Aorta (tissue), 5 donors: ENCODE data around the gene TRIP13. TPM values are rescaled to one million over a fixed set of nuclear protein-coding genes. Genes with fewer than 3 reads are reported as not detected.
A peak's percentile ranks its signal among the peaks of the same experiment; 100 is the strongest.
"Not testable (repeated sequence)": the region's sequence is repeated elsewhere in the genome, so short reads cannot be mapped to it uniquely, and the experiment has no call there.

Experiments used
- ATAC-seq: fragments of 200-7000 bp; cut with Tn5 transposase; one replicate; pipeline ENCODE4 v1.9.1; 2022; ENCODE audit warnings: moderate library complexity; ENCODE audit not compliant: low FRiP score
- DNase-seq, 2 donors: peaks; one replicate each; pipeline ENCODE4 v3.0.0-alpha.2; 2020
- H3K27ac ChIP-seq, 2 donors: one replicate each; pipeline ENCODE4 v1.5.1; 2013; ENCODE audit warnings: low read length in 2 of 2, mild to moderate bottlenecking in 2 of 2, moderate library complexity in 2 of 2, control low read depth in 1 of 2, inconsistent platforms in 1 of 2, low read depth in 1 of 2
- H3K27me3 ChIP-seq, 2 donors: one replicate each; pipeline ENCODE4 v1.6.1; 2013; ENCODE audit warnings: control low read depth in 1 of 2, low read length in 1 of 2, mild to moderate bottlenecking in 1 of 2, moderate library complexity in 1 of 2; ENCODE audit not compliant: insufficient read depth in 2 of 2, control insufficient read depth in 1 of 2
- H3K36me3 ChIP-seq, 2 donors: one replicate each; pipeline ENCODE4 v1.6.1; 2013; ENCODE audit warnings: control low read depth in 1 of 2, low read length in 1 of 2, mild to moderate bottlenecking in 1 of 2; ENCODE audit not compliant: insufficient read depth in 2 of 2, control insufficient read depth in 1 of 2
- H3K4me1 ChIP-seq, 2 donors: one replicate each; pipeline ENCODE4 v1.6.1; 2013; ENCODE audit warnings: low read length in 2 of 2, control low read depth in 1 of 2, mild to moderate bottlenecking in 1 of 2, moderate library complexity in 1 of 2; ENCODE audit not compliant: insufficient read depth in 2 of 2, control insufficient read depth in 1 of 2
- H3K4me3 ChIP-seq, 2 donors: one replicate each; pipeline ENCODE4 v1.5.1; 2013; ENCODE audit warnings: low read length in 2 of 2, control low read depth in 1 of 2, mild to moderate bottlenecking in 1 of 2
- H3K9me3 ChIP-seq: one replicate; pipeline ENCODE4 v1.6.1; 2013; ENCODE audit warnings: mild to moderate bottlenecking, low read length; ENCODE audit not compliant: control insufficient read depth
- WGBS, 2 donors: extraction: QIAGEN DNeasy Blood & Tissue Kit; methylation state at CpG; one replicate each; pipeline ENCODE4 v1.1.7; 2013; 5-methylcytosine and 5-hydroxymethylcytosine counted together
- intact Hi-C, 2 donors: fragments of 100-400 bp; cut with DNase I; formaldehyde crosslinking; loops; one replicate each; pipeline versions ENCODE4 v1.14.2 to v1.15.0; 2022
- polyA plus RNA-seq, 2 donors: library from polyadenylated mRNA; stranded (reverse); fragments of 200-250 nt; gene quantifications; one replicate each; pipeline ENCODE4 v1.2.3, GENCODE V29; 2013
- total RNA-seq, 2 donors: library from RNA; stranded (reverse); fragmentation: NEBNext Ultra II Directional; extraction: Animal tissue kit (Norgen Biotek cat#: 25700); gene quantifications; one replicate each; pipeline ENCODE4 v1.2.1, GENCODE V29; 2021
- donor health status: healthy with polysubstance abuse.
- donor health status: Bipolar disorder and iron deficiency.
- donor health status: DM: no; HTN: no; CAD: no.
- donor health status: DM: no; HTN: no; CAD: no.
- donor health status: DM: yes; HTN: yes; CAD: no.

The TRIP13 gene
- total and polyA plus RNA-seq, 4 donors: 0.28 to 1.3 (median 1.0) TPM

DNA sequence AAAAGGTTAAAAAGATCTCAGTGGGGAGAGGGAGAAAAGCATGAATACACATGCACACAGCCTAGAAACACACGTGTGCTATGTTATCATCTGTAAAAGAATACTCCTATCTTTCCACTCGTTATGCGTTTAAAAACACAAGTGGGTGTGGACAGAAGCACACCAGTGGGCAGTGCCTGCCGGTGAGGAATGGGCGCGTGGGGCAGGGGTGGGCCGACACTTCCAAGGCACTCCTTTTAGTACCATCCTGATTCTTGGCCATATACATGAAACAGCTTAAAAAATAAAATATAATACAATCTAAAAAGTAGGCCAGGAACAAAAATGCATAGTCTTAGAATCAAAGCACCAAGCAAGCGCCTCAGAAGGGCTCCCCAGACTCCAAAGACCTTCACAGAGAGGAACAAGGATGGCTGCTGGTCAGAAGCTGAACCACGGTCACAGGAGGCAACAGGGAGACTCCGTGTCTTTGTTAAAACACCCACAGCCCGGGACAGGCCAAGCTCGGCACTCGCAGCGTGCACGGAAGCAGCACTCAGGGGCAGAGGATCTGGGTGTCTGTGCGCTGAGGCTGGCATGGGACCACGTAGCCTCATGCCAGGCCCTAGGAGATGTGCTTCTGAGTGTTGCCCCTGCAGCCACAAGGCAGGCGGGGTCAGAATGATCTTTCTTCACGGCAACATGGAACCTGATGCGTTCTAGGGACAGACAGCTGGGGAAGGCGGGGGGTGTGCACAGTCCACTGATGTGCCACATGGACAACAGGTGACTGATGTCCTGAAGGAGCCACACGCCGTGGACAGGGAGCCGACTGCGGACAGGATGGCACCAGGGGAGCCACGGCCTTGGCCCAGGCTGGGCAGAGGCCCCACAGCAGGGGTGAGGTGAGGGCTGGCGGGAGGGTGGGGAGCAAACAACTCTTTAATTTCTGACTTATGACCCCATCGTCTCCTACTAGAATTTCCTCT, 16.0 kb upstream of the TRIP13 start:
- H3K4me3 ChIP-seq: no peak overlapping the region
- no peaks in the 10 kb centered on the region for H3K9me3 ChIP-seq
- H3K27ac ChIP-seq: no peak overlapping the region
- DNase-seq (peak in 1 of 2 donors; percentile 61), ATAC-seq (no peak)
- intact Hi-C loops: no loop called here
- 93 to 95% methylated on average over 28 of the region's 28 CpGs for WGBS, 2 donors
- H3K4me1 ChIP-seq: no peaks in the 10 kb centered on the region
- peaks cover 0 to 17% of the 10 kb centered on the region in 2 donors for H3K36me3 ChIP-seq
- H3K27me3 ChIP-seq: no peaks in the 10 kb centered on the region

GRCh38 chr5:878125-878524, 14.6 kb upstream of the TRIP13 start:
- 93 to 94% methylated on average over 15 of the region's 15 CpGs for WGBS, 2 donors
- peak in 1 of 2 donors; percentile 70 for DNase-seq
- no peaks in the 10 kb centered on the region for H3K27me3 ChIP-seq
- H3K27ac ChIP-seq: no peak overlapping the region
- H3K4me1 ChIP-seq: no peaks in the 10 kb centered on the region
- H3K9me3 ChIP-seq: no peaks in the 10 kb centered on the region
- ATAC-seq: no peak
- peaks cover 0 to 14% of the 10 kb centered on the region in 2 donors for H3K36me3 ChIP-seq
- H3K4me3 ChIP-seq: no peak overlapping the region
- intact Hi-C loops: no loop called here

DNA sequence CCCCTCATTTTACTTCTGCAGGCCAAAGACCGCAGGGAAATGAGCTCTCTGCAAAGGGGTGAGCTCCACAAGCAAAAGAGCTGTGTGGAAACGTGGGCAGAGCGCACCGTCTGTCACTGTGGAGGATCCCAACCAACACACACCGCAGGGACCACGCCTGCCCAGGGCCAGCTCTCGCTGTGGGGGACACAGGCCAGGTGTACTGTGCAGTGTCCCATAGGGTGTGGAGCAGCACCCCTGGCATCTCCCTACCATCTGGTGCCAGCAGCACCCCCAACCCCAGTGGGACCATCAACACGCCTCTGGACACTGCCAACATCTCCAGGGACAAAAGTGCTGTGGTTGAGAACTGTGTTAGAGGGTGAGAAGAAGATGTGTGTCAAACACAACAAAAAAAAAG, 14.0 kb upstream of the TRIP13 start:
- no CpG with 5 or more reads among the region's 8 CpGs for WGBS, 2 donors
- H3K4me1 ChIP-seq, H3K4me3 ChIP-seq, ATAC-seq, H3K9me3 ChIP-seq, intact Hi-C loops, DNase-seq, H3K27ac ChIP-seq, H3K27me3 ChIP-seq: not testable (repeated sequence)
- H3K36me3 ChIP-seq: peaks cover 0 to 14% of the 10 kb centered on the region in 2 donors

DNA sequence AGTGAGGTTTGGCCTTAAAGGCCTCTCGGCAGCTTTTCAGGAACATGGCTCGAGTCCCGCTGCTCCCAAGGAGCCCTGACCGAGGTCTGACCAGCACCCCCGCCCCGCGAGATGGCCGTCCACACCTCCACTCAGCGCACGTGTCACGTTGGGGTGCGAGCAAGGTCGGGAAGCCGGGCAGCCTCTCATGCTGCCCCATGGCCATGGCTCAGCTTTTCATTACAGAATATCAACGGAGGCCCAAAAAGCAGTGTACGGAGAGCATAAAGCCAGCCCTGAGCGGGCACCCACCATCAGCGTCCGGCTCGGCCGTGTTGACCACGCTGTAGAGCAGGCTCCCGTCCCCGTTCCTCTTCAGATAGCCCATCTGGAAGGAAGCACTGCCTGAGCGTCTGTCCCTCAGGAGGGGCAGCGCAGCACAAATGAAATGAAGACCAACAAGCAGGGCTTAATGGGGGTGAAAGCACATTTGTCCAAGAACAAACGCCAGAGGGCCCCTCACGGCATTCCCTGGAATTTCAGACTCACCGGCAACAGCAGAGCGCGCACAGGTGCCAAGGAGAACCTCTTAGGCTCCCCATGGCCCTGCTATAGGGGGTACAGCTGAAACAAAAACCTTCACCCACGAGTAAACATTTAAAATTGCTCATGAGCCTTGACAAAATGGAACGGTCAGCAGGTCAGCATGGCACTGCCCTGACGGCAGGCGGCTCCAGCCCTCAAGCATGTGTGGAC, 11.7 kb upstream of the TRIP13 start:
- H3K4me3 ChIP-seq: no peak overlapping the region
- no peaks in the 10 kb centered on the region for H3K9me3 ChIP-seq
- ATAC-seq: no peak
- DNase-seq: peak in 1 of 2 donors; percentile 64
- WGBS, 2 donors: 93 to 94% methylated on average over 35 of the region's 35 CpGs
- H3K27ac ChIP-seq: no peak overlapping the region
- no peaks in the 10 kb centered on the region for H3K4me1 ChIP-seq
- H3K27me3 ChIP-seq: no peaks in the 10 kb centered on the region
- H3K36me3 ChIP-seq: peaks cover 0 to 14% of the 10 kb centered on the region in 2 donors
- intact Hi-C loops: no loop called here

GRCh38 chr5:881551-881935, 11.1 kb upstream of the TRIP13 start:
- peak in 1 of 2 donors; percentile 64 for DNase-seq
- intact Hi-C loops: no loop called here
- peaks cover 0 to 15% of the 10 kb centered on the region in 2 donors for H3K36me3 ChIP-seq

DNA sequence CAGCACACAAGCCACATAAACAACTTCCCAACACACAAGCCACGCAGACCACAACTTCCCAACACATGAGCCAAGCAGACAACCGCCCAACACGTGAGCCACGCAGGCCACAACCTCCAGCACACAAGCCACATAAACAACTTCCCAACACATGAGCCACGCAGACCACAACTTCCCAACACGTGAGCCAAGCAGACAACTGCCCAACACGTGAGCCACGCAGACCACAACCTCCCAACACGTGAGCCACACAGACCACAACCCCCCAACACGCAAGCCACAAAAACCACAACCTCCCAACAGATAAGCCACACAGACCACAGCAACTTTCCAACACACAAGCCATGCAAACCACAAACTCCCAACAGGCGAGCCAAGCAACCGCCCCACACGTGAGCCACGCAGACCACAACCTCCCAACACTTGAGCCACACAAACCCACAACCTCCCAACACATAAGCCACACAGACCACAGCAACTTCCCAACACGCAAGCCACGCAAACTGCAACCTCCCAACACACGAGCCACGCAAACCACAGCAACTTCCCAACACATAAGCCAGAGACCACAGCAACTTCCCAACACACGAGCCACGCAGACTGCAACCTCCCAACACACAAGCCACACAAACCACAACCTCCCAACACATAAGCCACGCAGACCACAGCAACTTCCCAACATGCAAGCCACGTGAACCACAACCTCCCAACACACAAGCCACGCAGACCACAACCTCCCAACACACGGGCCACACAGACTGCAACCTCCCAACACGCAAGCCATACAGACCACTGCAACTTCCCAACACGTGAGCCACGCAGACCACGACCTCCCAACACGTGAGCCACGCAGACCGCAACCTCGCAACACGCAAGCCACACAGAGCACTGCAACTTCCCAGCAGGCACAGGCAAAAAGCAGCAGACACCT, 10.2 kb upstream of the TRIP13 start:
- Histone ChIP-seq H3K27ac (no peak overlapping the region), H3K9me3 (no peaks in the 10 kb centered on the region), H3K4me3 (no peak overlapping the region), H3K27me3 (no peaks in the 10 kb centered on the region), H3K4me1 (no peaks in the 10 kb centered on the region), H3K36me3 (peaks cover 0 to 16% of the 10 kb centered on the region in 2 donors)
- 95 to 96% methylated on average over 33 of the region's 33 CpGs for WGBS, 2 donors
- ATAC-seq (no peak), DNase-seq (no peak)
- intact Hi-C loops: no loop called here

More at GRCh38 chr5:881551-881935, 11.1 kb upstream of the TRIP13 start:
- no peaks in the 10 kb centered on the region for H3K27me3 ChIP-seq
- H3K9me3 ChIP-seq: no peaks in the 10 kb centered on the region
- no peaks in the 10 kb centered on the region for H3K4me1 ChIP-seq
- H3K4me3 ChIP-seq: no peak overlapping the region
- no peak for ATAC-seq
- 84 to 88% methylated on average over 12 of the region's 12 CpGs for WGBS, 2 donors
- no peak overlapping the region for H3K27ac ChIP-seq

DNA sequence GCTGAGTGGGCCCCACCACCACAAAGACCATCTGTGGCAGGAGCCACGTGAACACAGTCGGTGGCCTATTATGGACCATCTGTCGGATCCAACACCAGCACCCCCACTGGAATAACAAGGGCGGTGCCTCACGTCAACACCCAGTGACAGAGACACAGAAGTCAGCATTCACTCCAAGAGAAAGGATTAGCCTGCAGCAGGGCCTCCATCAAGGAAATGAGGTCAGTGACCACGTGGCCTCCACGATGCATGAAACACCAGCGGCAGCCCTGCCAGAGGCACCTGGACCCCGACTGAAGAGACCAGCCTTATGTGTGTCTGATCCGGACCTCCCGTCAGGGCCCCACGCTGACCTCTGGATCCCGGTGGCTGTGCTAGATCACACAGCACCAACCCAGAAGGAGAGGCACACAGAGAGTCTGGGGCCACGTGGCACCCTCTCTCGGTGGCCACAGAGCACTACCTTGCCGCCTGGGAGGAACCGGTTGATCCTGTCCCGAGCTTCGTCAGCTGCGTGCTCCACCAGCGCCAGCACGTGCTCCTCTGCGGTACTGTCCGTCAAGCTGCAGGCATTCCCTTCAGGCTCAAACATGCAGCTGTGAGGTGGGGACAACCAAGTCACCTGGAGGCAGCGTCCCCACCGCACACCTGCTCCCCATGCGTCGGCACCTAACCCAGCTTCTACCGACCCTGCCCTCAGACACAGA, 9.1 kb upstream of the TRIP13 start:
- 94 to 96% methylated on average over 29 of the region's 29 CpGs for WGBS, 2 donors
- ATAC-seq (no peak), DNase-seq (peak in 1 of 2 donors; percentile 44)
- intact Hi-C loops: no loop called here
- Histone ChIP-seq H3K4me3 (no peak overlapping the region), H3K27ac (no peak overlapping the region), H3K4me1 (no peaks in the 10 kb centered on the region), H3K27me3 (no peaks in the 10 kb centered on the region), H3K9me3 (no peaks in the 10 kb centered on the region), H3K36me3 (peaks cover 0 to 14% of the 10 kb centered on the region in 2 donors)
